Colonic mucosa (tissue), 4 donors: ENCODE data around the gene PLCB1. TPM values are rescaled to one million over a fixed set of nuclear protein-coding genes. Genes with fewer than 3 reads are reported as not detected.

Source experiments
- DNase-seq: peaks from one replicate; pipeline ENCODE4 v3.0.0-alpha.2; 2020
- H3K27ac ChIP-seq: fragments of 200-600 bp; one replicate; pipeline ENCODE4 v1.8.0; 2021
- H3K27me3 ChIP-seq: fragments of 200-600 bp; one replicate; pipeline ENCODE4 v1.8.0; 2021
- H3K36me3 ChIP-seq: fragments of 200-600 bp; one replicate; pipeline ENCODE4 v1.8.0; 2021
- H3K4me1 ChIP-seq: fragments of 200-600 bp; one replicate; pipeline ENCODE4 v1.8.0; 2021; ENCODE audit warnings: mild to moderate bottlenecking
- H3K4me3 ChIP-seq: fragments of 200-600 bp; one replicate; pipeline ENCODE4 v1.8.0; 2021
- H3K9ac ChIP-seq, 2 donors: one replicate each; pipeline ENCODE4 v1.7.0; 2013; ENCODE audit warnings: control low read depth in 2 of 2, low read depth in 2 of 2, low read length in 2 of 2
- H3K9me3 ChIP-seq: fragments of 200-600 bp; one replicate; pipeline ENCODE4 v1.8.0; 2021
- CTCF ChIP-seq: fragments of 200-600 bp; IDR thresholded peaks from one replicate; pipeline ENCODE4 v1.8.0; 2022; ENCODE audit warnings: antibody characterized with exemption, mild to moderate bottlenecking
- intact Hi-C: fragments of 100-400 bp; cut with DNase I; formaldehyde crosslinking; loops from one replicate; pipeline ENCODE4 v1.14.1; 2022
- total RNA-seq, 2 donors: library from RNA; stranded (reverse); fragmentation: NEBNext Ultra II Directional in 1 of 2; extraction: Animal tissue kit (Norgen Biotek cat#: 25700) in 1 of 2; gene quantifications; one replicate each; pipeline ENCODE4 v1.2.1, GENCODE V29; 2021
- donor health status: healthy.
- donor health status: DM: no; HTN: no; CAD: no.
- donor health status: DM: no; HTN: no; CAD: no.

PLCB1 gene
- total RNA-seq, 2 donors from 2014 or later = 8.3 to 9.6 TPM

DNA sequence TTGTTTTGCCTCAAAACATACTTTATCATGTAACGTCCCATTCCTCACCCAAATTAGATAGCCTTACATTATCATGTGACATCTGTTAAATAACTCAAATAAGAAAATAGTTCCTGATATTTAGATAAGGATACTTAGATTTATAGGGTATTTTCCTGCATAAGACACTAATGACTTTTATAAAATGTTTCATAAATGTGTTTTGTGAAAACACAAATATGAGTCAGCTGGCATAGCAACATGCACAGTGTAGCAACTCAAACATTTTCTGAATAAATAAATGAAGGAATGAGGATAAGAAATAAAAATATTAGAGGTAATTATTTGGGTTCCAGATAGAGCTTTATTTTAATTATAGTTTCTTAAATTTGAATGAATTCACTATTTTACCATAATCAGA, 476.4 kb downstream of the PLCB1 start:
- no peak overlapping the region for H3K27ac ChIP-seq
- H3K9me3 ChIP-seq = no peaks in the 10 kb centered on the region
- TF ChIP-seq CTCF = no peak
- no peaks in the 10 kb centered on the region for H3K27me3 ChIP-seq
- intact Hi-C loops = no loop called here
- no peak for DNase-seq
- no peak overlapping the region for H3K4me3 ChIP-seq
- no peaks in the 10 kb centered on the region for H3K4me1 ChIP-seq
- H3K36me3 ChIP-seq = no peaks in the 10 kb centered on the region
- no peak overlapping the region for H3K9ac ChIP-seq

DNA sequence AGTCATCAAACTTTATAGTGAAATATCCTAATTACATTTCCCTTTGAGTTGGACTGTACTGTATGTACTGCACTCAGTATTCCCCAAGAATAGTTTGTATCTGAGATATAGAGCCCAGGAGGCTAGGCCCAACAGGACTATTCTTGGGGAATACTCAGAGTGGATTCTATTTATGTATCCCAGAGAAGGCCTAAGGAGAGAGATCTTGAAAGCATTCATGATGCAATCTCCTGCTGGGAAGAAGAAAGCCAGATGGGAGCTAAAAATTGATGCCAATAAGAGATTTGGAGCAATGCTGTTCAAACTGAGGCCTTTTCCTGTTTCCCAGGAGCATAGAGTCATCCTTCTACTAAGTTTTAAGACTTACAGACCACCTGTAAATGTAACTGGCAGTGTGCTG, 484.7 kb downstream of the PLCB1 start:
- Histone ChIP-seq H3K9me3 (no peaks in the 10 kb centered on the region), H3K9ac (no peak overlapping the region), H3K4me1 (no peaks in the 10 kb centered on the region), H3K27me3 (no peaks in the 10 kb centered on the region), H3K4me3 (no peak overlapping the region), H3K27ac (no peak overlapping the region), H3K36me3 (no peaks in the 10 kb centered on the region)
- intact Hi-C loops = no loop called here
- no peak for TF ChIP-seq CTCF
- DNase-seq = no peak

GRCh38 chr20:8621001-8621400, 488.9 kb downstream of the PLCB1 start:
- H3K36me3 ChIP-seq = no peaks in the 10 kb centered on the region
- no peak overlapping the region for H3K27ac ChIP-seq
- no peaks in the 10 kb centered on the region for H3K27me3 ChIP-seq
- intact Hi-C loops = no loop called here
- H3K9me3 ChIP-seq = no peaks in the 10 kb centered on the region
- no peak overlapping the region for H3K9ac ChIP-seq
- no peak for TF ChIP-seq CTCF
- no peak overlapping the region for H3K4me3 ChIP-seq
- no peaks in the 10 kb centered on the region for H3K4me1 ChIP-seq
- no peak for DNase-seq

GRCh38 chr20:8624046-8624445, 492.0 kb downstream of the PLCB1 start:
- no peak overlapping the region for H3K4me3 ChIP-seq
- H3K9me3 ChIP-seq = no peaks in the 10 kb centered on the region
- H3K9ac ChIP-seq = no peak overlapping the region
- TF ChIP-seq CTCF = no peak
- no peaks in the 10 kb centered on the region for H3K4me1 ChIP-seq
- intact Hi-C loops = no loop called here
- H3K27ac ChIP-seq = no peak overlapping the region
- no peaks in the 10 kb centered on the region for H3K27me3 ChIP-seq
- DNase-seq = no peak
- H3K36me3 ChIP-seq = no peaks in the 10 kb centered on the region

- DNase-seq = no peak
- no peaks in the 10 kb centered on the region for H3K4me1 ChIP-seq
- no peak overlapping the region for H3K9ac ChIP-seq
- H3K4me3 ChIP-seq = no peak overlapping the region
- H3K9me3 ChIP-seq = no peaks in the 10 kb centered on the region
- H3K27me3 ChIP-seq = no peaks in the 10 kb centered on the region
- H3K36me3 ChIP-seq = no peaks in the 10 kb centered on the region
- no peak overlapping the region for H3K27ac ChIP-seq
- intact Hi-C loops = no loop called here
- no peak for TF ChIP-seq CTCF
Measured at GRCh38 chr20:8624616-8625015, 492.6 kb downstream of the PLCB1 start.
